Measurements from ENCODE around the gene TBX18.
A peak's percentile ranks its signal among the peaks of the same experiment; 100 is the strongest.

DNA sequence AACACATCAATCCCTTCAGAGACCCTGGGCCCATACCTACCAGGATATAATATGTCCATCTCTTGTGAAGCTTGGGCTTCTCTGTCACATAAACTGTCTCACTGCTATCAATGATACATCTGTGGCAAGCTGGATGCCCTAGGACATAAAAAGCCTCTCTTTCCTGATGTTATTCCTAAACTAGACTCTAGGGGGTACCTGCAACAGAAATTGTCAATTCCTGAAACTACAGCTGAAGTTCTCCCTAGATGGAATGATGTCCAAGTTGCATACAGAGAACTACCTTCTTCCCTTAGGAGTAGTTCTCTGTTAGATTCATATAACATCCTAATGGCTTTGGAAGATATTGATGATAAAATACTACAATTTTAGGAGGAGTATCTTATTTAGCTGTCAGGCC is 35.8 kb downstream of the TBX18 start:
- TF ChIP-seq CTCF (IDR thresholded peaks at IDR 0.05; ENCODE audit: low read depth, low read length, poor library complexity, severe bottlenecking) (peak; percentile 52), EZH2phosphoT487 (IDR thresholded peaks at IDR 0.05; ENCODE audit: borderline replicate concordance, low read length) (no peak)
